Fibroblast of lung (primary cell): Measurements from ENCODE around the gene CIB4. TPM values are rescaled to one million over a fixed set of nuclear protein-coding genes. Genes with fewer than 3 reads are reported as not detected.

Experiments
- DNase-seq, 2 donors: peaks; one replicate each; pipeline versions ENCODE4 v3.0.0 to v3.0.0-alpha.2; 2010; ENCODE audit warnings: low read depth in 2 of 2
- H2AFZ ChIP-seq: 2 replicates; pipeline ENCODE4 v1.5.1; 2012; ENCODE audit warnings: low read length, control low read depth, inconsistent platforms
- H3K27ac ChIP-seq: 2 replicates; pipeline ENCODE4 v1.5.1; 2011; ENCODE audit warnings: low read length, control low read depth; ENCODE audit not compliant: insufficient read depth
- H3K27me3 ChIP-seq: 2 replicates; pipeline ENCODE4 v1.5.1; 2011; ENCODE audit warnings: mild to moderate bottlenecking, low read length; ENCODE audit not compliant: control insufficient read depth, insufficient read depth
- H3K36me3 ChIP-seq: 2 replicates; pipeline ENCODE4 v1.5.1; 2011; ENCODE audit warnings: low read length; ENCODE audit not compliant: control insufficient read depth, insufficient read depth
- H3K4me1 ChIP-seq: 2 replicates; pipeline ENCODE4 v1.5.1; 2011; ENCODE audit warnings: low read length; ENCODE audit not compliant: control insufficient read depth, insufficient read depth; ENCODE audit errors: extremely low read depth
- H3K4me2 ChIP-seq: 2 replicates; pipeline ENCODE4 v1.5.1; 2011; ENCODE audit warnings: low read length, control low read depth; ENCODE audit not compliant: insufficient read depth; ENCODE audit errors: extremely low read depth
- H3K4me3 ChIP-seq, 4 experiments: fragments of 200-600 bp in 1 of 4; sonication (generic) in 1 of 4; replicated peaks in 1 of 4; 2 replicates each; pipeline ENCODE4 v1.5.1; 2011 to 2016; ENCODE audit warnings: low read length in 4 of 4, low read depth in 3 of 4, mild to moderate bottlenecking in 3 of 4, control low read depth in 2 of 4, inconsistent platforms in 1 of 4, mixed read lengths in 1 of 4; ENCODE audit not compliant: insufficient read depth in 1 of 4; ENCODE audit errors: control extremely low read depth in 1 of 4
- H3K79me2 ChIP-seq: 2 replicates; pipeline ENCODE4 v1.5.1; 2012; ENCODE audit warnings: mild to moderate bottlenecking, low read length, inconsistent platforms; ENCODE audit not compliant: control insufficient read depth, insufficient read depth
- H3K9ac ChIP-seq: 2 replicates; pipeline ENCODE4 v1.5.1; 2011; ENCODE audit warnings: mild to moderate bottlenecking, low read length, control low read depth; ENCODE audit not compliant: insufficient read depth
- H3K9me3 ChIP-seq: 2 replicates; pipeline ENCODE4 v1.5.1; 2012; ENCODE audit warnings: low read depth, low read length; ENCODE audit not compliant: control insufficient read depth, insufficient read depth
- H4K20me1 ChIP-seq: 2 replicates; pipeline ENCODE4 v1.5.1; 2011; ENCODE audit warnings: low read length; ENCODE audit not compliant: control insufficient read depth, insufficient read depth; ENCODE audit errors: extremely low read depth
- EZH2 ChIP-seq: IDR thresholded peaks from 2 replicates; pipeline ENCODE4 v1.5.1; 2012; ENCODE audit warnings: low read length, control low read depth, mild to moderate bottlenecking; ENCODE audit errors: missing control alignments
- polyA plus RNA-seq, 2 donors: library from polyadenylated mRNA; depleted of rRNA in 1 of 2; stranded (reverse) in 1 of 2; unstranded in 1 of 2; fragments of >200 nt; gene quantifications; 2 replicates each; pipeline ENCODE4 v1.2.1, GENCODE V29; 2011 to 2012; ENCODE audit warnings: missing spikeins in 1 of 2
- total RNA-seq: library from RNA; depleted of rRNA; stranded (reverse); fragments of >200 nt; gene quantifications from 2 replicates; pipeline ENCODE4 v1.2.1, GENCODE V29; 2014
- TF ChIP-seq, protein P1 (sequence below), 2 donors: IDR thresholded peaks in 1 of 2; conservative IDR thresholded peaks in 1 of 2; 1 replicate in 1 of 2; 2 replicates in 1 of 2; pipeline ENCODE4 v1.5.1; 2011 to 2012; ENCODE audit warnings: low read length in 2 of 2, control low read depth in 1 of 2, inconsistent platforms in 1 of 2, low read depth in 1 of 2, mild to moderate bottlenecking in 1 of 2

The CIB4 gene
- total and polyA plus RNA-seq, 2 donors (not counting 1 experiment from before 2014, with no cell fraction given): not detected

DNA sequence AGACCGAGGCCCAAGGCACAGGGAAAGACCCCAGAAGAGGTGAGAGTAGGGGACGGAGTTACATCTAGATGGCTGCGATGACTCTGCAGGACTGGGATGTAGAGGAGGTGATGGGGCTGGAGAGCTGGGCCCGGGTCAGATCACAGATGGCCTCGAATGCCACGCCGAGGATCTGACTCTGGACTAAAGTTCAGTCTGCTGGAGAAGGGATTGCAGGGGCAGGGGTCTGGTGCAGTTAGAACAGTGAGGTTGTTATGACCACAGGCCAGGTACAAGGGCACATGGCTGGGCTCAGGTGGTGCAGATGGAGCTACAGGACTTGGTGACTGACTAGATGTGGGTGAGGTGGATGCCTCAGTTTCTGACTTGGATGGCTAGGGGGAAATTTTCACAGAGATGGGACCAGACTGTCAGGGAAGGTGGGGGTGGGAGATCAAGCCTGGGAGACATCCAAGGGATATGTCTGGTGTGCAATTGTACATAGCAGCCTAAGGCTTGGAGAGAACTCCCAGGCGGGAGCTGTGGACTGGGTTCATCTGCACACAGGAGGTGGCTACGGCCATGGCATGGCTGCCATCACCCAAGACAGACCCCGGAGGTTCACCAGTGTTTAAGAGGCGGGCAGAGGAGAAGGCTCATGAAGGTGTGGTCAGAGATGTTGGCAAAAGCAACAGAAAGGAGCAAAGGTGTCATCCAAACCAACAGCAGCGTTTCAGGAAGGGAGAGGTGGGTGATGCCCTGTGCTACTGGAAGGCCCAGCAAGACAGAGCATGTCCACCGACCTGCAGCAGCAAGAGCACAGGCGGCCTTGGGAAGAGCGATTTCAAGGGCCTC, 66.9 kb downstream of the CIB4 start:
- no peak overlapping the region for H3K4me3 ChIP-seq
- no peaks in the 10 kb centered on the region for H4K20me1 ChIP-seq
- H3K9me3 ChIP-seq: no peaks in the 10 kb centered on the region
- DNase-seq: no peak
- no peak overlapping the region for H2AFZ ChIP-seq
- peaks cover 35% of the 10 kb centered on the region for H3K27me3 ChIP-seq
- no peaks in the 10 kb centered on the region for H3K36me3 ChIP-seq
- H3K79me2 ChIP-seq: no peaks in the 10 kb centered on the region
- no peak overlapping the region for H3K9ac ChIP-seq
- no peak overlapping the region for H3K27ac ChIP-seq
- TF ChIP-seq, protein P1, sequence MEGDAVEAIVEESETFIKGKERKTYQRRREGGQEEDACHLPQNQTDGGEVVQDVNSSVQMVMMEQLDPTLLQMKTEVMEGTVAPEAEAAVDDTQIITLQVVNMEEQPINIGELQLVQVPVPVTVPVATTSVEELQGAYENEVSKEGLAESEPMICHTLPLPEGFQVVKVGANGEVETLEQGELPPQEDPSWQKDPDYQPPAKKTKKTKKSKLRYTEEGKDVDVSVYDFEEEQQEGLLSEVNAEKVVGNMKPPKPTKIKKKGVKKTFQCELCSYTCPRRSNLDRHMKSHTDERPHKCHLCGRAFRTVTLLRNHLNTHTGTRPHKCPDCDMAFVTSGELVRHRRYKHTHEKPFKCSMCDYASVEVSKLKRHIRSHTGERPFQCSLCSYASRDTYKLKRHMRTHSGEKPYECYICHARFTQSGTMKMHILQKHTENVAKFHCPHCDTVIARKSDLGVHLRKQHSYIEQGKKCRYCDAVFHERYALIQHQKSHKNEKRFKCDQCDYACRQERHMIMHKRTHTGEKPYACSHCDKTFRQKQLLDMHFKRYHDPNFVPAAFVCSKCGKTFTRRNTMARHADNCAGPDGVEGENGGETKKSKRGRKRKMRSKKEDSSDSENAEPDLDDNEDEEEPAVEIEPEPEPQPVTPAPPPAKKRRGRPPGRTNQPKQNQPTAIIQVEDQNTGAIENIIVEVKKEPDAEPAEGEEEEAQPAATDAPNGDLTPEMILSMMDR (conservative IDR thresholded peaks at IDR 0.05 in 1 of 2, IDR thresholded peaks at IDR 0.05 in 1 of 2; ENCODE audit: low read depth in 1 of 2, low read length in 2 of 2): no peak
- TF ChIP-seq EZH2: no peak
- no peak overlapping the region for H3K4me2 ChIP-seq
- no peaks in the 10 kb centered on the region for H3K4me1 ChIP-seq

DNA sequence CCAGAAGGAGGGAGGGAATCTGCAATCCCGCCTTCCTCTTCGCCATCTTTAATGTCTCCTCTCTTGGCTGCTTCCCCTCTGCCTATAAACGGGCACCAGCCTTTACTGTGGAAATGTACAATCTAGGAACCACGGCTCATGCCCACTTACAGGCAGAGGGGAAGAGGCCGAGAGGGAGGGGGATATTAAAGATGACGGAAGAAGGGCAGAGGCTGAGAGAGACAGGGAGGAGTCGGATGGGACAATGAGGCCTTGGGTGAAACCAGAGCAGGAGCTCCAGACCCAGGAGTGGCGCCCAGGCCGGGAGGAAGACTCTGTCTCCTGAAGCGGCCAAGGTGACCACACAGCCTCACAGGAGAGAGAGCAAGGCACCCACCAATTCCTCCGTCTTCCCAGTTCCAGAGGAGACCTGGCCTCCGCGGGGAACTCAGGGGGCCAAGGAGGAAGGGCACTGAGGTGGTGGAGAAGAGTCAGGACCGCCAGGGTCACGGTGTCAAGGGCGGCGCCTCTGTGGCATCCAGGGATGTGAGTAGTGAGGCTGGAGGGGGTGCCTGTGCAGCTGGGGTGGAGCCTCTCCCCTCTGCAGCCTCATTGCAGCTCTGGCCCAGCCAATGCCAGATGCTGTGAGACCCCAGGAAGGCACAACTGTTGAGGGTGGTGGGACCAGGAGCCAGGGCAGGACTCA, 67.8 kb downstream of the CIB4 start:
- Histone ChIP-seq H3K4me1 (no peaks in the 10 kb centered on the region), H3K4me3 (no peak overlapping the region), H2AFZ (no peak overlapping the region), H3K9me3 (no peaks in the 10 kb centered on the region), H3K9ac (no peak overlapping the region), H3K27ac (no peak overlapping the region), H4K20me1 (no peaks in the 10 kb centered on the region), H3K4me2 (no peak overlapping the region), H3K27me3 (peaks cover 29% of the 10 kb centered on the region), H3K36me3 (no peaks in the 10 kb centered on the region), H3K79me2 (no peaks in the 10 kb centered on the region)
- TF ChIP-seq, protein P1 (conservative IDR thresholded peaks at IDR 0.05 in 1 of 2, IDR thresholded peaks at IDR 0.05 in 1 of 2; ENCODE audit: low read depth in 1 of 2, low read length in 2 of 2): no peak
- DNase-seq: no peak

DNA sequence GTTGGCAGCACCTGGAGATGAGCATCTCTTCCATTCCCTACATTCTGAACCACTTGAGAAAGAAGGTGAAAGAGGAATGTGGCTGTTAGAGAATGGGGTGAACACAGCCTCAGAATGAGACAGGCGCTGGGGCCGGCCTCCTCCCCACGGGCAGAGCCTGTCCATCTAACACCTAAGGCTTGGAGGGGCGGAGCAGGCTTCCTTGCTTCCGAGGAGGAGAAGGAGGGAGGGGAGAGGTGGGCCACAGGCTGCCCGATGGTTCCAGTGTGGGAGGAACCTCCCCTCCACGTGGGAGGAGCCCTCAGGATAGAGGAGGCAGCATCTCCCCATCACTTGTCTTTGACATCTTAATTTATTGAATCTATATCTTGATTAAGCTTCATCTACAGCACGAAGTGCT, 68.6 kb downstream of the CIB4 start:
- H3K79me2 ChIP-seq: no peaks in the 10 kb centered on the region
- DNase-seq: no peak
- H3K4me2 ChIP-seq: no peak overlapping the region
- H3K4me1 ChIP-seq: no peaks in the 10 kb centered on the region
- no peak overlapping the region for H2AFZ ChIP-seq
- peaks cover 30% of the 10 kb centered on the region for H3K27me3 ChIP-seq
- H3K27ac ChIP-seq: no peak overlapping the region
- no peak for TF ChIP-seq EZH2
- TF ChIP-seq, protein P1 (conservative IDR thresholded peaks at IDR 0.05 in 1 of 2, IDR thresholded peaks at IDR 0.05 in 1 of 2; ENCODE audit: low read depth in 1 of 2, low read length in 2 of 2): no peak
- H3K36me3 ChIP-seq: no peaks in the 10 kb centered on the region
- no peaks in the 10 kb centered on the region for H4K20me1 ChIP-seq
- no peak overlapping the region for H3K4me3 ChIP-seq
- H3K9me3 ChIP-seq: no peaks in the 10 kb centered on the region
- no peak overlapping the region for H3K9ac ChIP-seq
